GM18907 (cell line): ENCODE measurements around the gene INKA2.

Source experiments
- ATAC-seq: cut with Tn5 transposase; IDR thresholded peaks from one replicate; pipeline ENCODE4 v1.9.1; 2021; ENCODE audit warnings: mild to moderate bottlenecking, moderate library complexity; ENCODE audit not compliant: unreplicated experiment

The INKA2 gene

GRCh38 chr1:111706921-111707320, 32.3 kb downstream of the INKA2 start:
- ATAC-seq = no peak

DNA sequence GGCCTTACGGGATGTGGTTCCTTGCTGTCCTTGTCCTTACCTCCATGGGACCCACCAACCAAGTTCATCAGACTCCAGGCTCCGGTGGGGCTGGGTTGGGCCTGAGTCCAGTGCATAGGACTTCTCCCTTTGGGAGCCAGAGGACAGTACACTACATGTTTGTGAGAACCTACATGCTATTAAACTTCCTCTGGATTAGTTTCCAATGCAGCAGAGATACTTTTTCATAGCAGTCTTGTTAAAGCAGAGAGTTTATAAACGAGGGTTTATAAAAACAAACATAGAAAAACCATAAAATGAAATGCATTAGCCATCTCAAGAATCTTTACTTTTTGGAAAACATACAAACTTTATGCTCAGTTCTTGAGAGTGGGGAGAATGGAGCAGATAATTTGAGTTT, 33.4 kb downstream of the INKA2 start:
- ATAC-seq = no peak

- no peak for ATAC-seq
These were observed 34.4 kb downstream of the INKA2 start for GRCh38 chr1:111704776-111705175.

- ATAC-seq = no peak
These were observed 35.0 kb downstream of the INKA2 start for GRCh38 chr1:111704240-111704639.

DNA sequence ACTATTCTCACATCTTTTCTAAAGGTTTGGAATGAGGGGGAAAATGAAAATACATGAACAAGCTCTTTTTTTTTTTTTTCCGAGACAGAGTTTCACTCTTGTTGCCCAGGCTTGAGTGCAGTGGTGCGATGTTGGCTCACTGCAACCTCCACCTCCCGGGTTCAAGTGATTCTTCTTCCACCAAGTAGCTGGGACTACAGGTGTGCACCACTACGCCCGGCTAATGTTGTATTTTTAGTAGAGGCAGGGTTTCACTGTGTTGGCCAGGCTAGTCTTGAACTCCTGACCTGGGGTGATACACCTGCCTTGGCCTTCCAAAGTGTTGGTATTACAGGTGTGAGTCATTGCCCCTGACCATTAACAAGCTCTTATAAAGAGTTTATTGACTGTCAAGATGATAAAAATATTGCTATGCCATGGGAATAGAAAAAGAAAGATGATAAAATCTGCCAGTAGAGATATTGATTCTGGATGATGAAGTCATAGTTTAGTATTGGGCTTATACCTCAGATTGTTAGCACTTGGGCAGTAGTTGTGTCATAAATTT, 36.6 kb downstream of the INKA2 start:
- no peak for ATAC-seq

- no peak for ATAC-seq
These were observed 39.9 kb downstream of the INKA2 start for GRCh38 chr1:111699268-111699667.

DNA sequence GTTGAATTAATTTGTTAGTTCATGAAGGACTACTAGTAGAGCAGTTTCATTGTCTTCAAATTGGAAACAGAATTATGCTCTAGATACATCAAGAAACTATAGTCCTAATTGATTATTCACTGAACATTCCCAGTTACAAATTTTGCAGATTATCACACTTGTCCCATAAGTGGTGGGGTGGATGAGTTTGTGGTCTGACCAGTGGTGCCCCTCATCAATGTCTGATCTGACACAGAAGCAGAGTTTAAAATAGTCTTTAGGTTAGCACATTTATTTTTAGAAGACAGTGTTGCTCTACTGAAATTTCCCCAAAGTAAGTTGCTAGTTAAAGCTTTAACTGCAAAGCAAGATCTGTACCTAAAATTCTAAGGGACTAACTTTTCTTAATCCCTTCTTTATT, 42.9 kb downstream of the INKA2 start:
- ATAC-seq = no peak

DNA sequence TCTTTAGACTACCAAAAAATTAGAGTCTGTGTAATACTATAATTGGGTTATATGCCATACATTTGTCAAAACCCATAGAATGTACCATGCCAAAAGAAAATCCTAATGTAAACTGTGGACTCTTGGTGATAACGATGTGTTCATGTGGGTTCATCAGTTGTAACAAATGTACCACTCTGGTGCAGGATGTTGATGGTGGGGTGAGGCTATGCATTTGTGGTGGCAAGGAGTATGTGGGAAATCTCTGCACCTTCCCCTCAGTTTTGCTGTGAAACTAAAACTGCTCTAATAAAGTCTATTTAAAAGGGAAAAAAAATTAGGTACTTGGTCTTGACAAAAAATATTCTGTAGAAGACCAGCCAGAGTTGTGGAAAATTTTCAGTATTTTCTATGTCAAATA, 43.4 kb downstream of the INKA2 start:
- no peak for ATAC-seq

- no peak for ATAC-seq
These were observed 47.3 kb downstream of the INKA2 start for GRCh38 chr1:111691886-111692285.

DNA sequence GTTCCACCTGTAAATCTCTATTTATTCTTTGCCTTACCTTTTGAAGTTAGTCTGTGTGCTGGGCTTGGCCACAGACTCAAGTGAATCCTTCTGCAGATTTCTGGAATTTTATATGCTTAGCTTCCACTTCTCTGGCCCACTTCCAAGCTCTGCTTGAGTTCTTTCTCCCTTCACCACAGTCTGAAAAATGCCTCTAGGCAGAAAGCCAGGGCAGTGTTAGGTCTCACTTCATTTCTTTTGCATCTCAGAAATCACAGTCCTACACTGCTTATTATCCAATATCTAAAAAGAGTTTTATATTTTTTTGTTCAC, 48.9 kb downstream of the INKA2 start:
- ATAC-seq = no peak
